D721Med (cell line): ENCODE measurements around the gene DNAI4.
A peak's percentile ranks its signal among the peaks of the same experiment; 100 is the strongest.

Experiments used
- DNase-seq: peaks from one replicate; pipeline ENCODE4 v3.0.0; 2011; ENCODE audit warnings: low spot score; ENCODE audit not compliant: insufficient read length
- FAIRE-seq: peaks from 2 replicates; lab custom pipeline; 2011; peaks lifted over from hg19 to GRCh38; lab: Jason Lieb, UNC
- TF ChIP-seq, protein P1 (sequence below): IDR thresholded peaks from 2 replicates; pipeline ENCODE4 v1.5.1; 2012; ENCODE audit warnings: mild to moderate bottlenecking, control low read depth; ENCODE audit not compliant: insufficient read depth; ENCODE audit errors: missing control alignments

The DNAI4 gene

DNA sequence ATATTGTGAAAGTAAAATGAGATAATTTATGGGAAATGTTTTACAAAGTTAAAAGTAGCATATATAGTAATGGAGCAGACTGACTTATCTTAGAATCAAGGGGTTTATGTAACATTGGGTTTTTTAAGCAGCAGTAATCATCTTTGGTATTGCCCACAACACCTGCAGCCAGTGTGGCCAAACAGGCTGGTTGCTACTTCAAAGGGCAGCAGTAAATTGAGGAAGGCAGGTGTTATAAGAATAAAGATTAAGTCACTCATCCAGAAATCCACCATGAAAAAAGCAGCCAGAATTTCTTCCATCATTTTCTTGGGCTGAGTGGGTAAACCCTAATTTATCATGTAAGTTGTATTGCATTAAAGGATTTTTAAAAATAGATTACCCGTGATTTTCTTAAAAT is 155.7 kb downstream of the DNAI4 start:
- no peak for FAIRE-seq
- TF ChIP-seq, protein P1, sequence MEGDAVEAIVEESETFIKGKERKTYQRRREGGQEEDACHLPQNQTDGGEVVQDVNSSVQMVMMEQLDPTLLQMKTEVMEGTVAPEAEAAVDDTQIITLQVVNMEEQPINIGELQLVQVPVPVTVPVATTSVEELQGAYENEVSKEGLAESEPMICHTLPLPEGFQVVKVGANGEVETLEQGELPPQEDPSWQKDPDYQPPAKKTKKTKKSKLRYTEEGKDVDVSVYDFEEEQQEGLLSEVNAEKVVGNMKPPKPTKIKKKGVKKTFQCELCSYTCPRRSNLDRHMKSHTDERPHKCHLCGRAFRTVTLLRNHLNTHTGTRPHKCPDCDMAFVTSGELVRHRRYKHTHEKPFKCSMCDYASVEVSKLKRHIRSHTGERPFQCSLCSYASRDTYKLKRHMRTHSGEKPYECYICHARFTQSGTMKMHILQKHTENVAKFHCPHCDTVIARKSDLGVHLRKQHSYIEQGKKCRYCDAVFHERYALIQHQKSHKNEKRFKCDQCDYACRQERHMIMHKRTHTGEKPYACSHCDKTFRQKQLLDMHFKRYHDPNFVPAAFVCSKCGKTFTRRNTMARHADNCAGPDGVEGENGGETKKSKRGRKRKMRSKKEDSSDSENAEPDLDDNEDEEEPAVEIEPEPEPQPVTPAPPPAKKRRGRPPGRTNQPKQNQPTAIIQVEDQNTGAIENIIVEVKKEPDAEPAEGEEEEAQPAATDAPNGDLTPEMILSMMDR: no peak
- no peak for DNase-seq

DNA sequence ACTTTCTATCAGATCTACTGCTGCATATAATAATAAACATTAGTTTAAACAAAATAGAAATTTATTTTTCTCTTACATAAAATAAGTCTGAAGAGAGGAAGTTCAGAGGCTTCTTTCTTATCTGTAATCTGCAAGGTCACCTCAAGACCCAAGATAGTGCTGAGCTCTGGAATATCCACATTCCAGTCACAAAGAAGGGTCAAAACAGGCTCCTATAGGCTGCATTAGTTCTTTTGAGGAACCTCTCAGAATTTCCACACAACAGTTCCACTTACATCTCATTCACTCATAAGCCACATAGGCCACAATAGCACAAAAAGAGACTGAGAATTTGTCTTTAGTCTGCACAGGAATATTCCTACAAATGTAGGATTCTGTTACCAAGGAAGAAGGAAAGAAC is 157.0 kb downstream of the DNAI4 start:
- FAIRE-seq: no peak
- TF ChIP-seq, protein P1: no peak

DNA sequence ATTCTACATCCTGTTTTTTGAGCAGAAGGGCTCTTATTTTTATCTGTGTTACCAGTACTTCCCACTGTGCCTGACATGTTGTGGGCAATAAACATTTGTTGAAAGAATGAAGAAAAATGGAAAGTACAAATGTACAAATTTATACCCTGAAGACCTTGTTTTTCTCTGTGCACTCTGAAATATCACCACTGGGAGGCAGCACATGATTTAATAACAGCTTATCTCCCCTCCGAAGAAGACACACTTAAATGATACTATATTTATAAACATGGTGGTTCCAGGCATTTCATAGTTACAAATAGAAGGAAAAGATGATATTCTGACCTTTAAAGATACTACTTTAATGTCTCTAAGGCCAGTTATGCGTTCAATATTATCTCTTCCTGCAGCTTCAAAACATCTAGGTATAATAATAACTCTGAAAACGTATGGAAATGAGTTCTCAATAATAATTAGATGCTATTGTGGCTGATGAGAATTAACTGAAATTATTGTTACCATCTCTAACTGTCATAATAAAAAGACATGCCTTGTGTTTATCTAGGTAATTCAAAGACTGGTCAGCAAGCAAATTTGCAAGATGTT is 159.6 kb downstream of the DNAI4 start:
- FAIRE-seq: peak; percentile 80
- TF ChIP-seq, protein P1: peak; percentile 84

More for the DNA sequence above, 157.0 kb downstream of the DNAI4 start:
- DNase-seq: no peak

More for the DNA sequence above, 159.6 kb downstream of the DNAI4 start:
- DNase-seq: peak; percentile 19
